Activated CD4-positive, alpha-beta T cell treated with anti-CD3 and anti-CD28 coated beads for 36 hours (primary cell): ENCODE data around the gene EDEM2. TPM values are rescaled to one million over a fixed set of nuclear protein-coding genes. Genes with fewer than 3 reads are reported as not detected.
"Not testable (repeated sequence)": the region's sequence is repeated elsewhere in the genome, so short reads cannot be mapped to it uniquely, and the experiment has no call there.

Experiments
- ATAC-seq: fragments of 200-7000 bp; cut with Tn5 transposase; one replicate; pipeline ENCODE4 v1.10.0; 2021; ENCODE audit warnings: mild to moderate bottlenecking, moderate library complexity
- CTCF ChIA-PET: fragments of 350-600 bp; sonication (Branson Sonifier 250); formaldehyde crosslinking; loops from one replicate; lab custom pipeline; 2021; ENCODE audit warnings: antibody characterized with exemption; lab: Charles Lee
- POLR2A ChIA-PET: fragments of 350-600 bp; sonication (Branson Sonifier 250); formaldehyde crosslinking; loops from one replicate; lab custom pipeline; 2021; ENCODE audit warnings: antibody characterized with exemption, inconsistent platforms; lab: Charles Lee
- DNase-seq: peaks from one replicate; pipeline ENCODE4 v3.0.0-alpha.2; 2020
- H3K27ac Mint-ChIP-seq: one replicate; pipeline ENCODE4 v1.8.0; 2021; ENCODE audit warnings: mixed read lengths
- H3K27me3 Mint-ChIP-seq: one replicate; pipeline ENCODE4 v1.8.0; 2021; ENCODE audit warnings: mixed read lengths
- H3K36me3 Mint-ChIP-seq: one replicate; pipeline ENCODE4 v1.8.0; 2021; ENCODE audit warnings: low read depth, mixed read lengths
- H3K4me1 Mint-ChIP-seq: one replicate; pipeline ENCODE4 v1.8.0; 2021; ENCODE audit warnings: mixed read lengths
- H3K4me3 Mint-ChIP-seq: one replicate; pipeline ENCODE4 v1.8.0; 2021; ENCODE audit warnings: mild to moderate bottlenecking, moderate library complexity, mixed read lengths
- H3K9me3 Mint-ChIP-seq: one replicate; pipeline ENCODE4 v1.8.0; 2021; ENCODE audit warnings: low read depth, mixed read lengths
- intact Hi-C, 2 experiments: fragments of 100-400 bp; cut with DNase I in 1 of 2; cut with micrococcal nuclease in 1 of 2; formaldehyde crosslinking; loops; one replicate each; pipeline versions ENCODE4 v1.14.2 to v1.15.1; 2022 to 2024; cut with DNase I, micrococcal nuclease
- total RNA-seq, 2 experiments: library from RNA; stranded (reverse); gene quantifications; one replicate each; pipeline ENCODE4 v1.2.3, GENCODE V29; 2021

The EDEM2 gene
- total RNA-seq, 2 experiments from 2014 or later: 16.5 to 18.2 TPM

- Mint-ChIP-seq H3K4me1 (no peaks in the 10 kb centered on the region), H3K27ac (no peak overlapping the region), H3K36me3 (peaks cover 2% of the 10 kb centered on the region), H3K27me3 (no peaks in the 10 kb centered on the region), H3K4me3 (no peak overlapping the region), H3K9me3 (no peaks in the 10 kb centered on the region)
- ATAC-seq (no peak), DNase-seq (no peak)
- POLR2A ChIA-PET: no interaction called here
- intact Hi-C loops: no loop called here
- CTCF ChIA-PET: interaction anchor here (0.6 to 1.1 kb wide), 4 partner anchors 12 to 672 kb away, joined by 3 read pairs; partner anchors contain the start of gene EDEM2
Observed at GRCh38 chr20:35181731-35182130, 34.6 kb upstream of the EDEM2 start.

- CTCF ChIA-PET: interaction anchor here (0.6 kb wide), 1 partner anchor 10 kb away, joined by 4 read pairs; no protein-coding TSS in a partner anchor
- intact Hi-C loops: no loop called here
Observed at GRCh38 chr20:35180266-35180665, 33.1 kb upstream of the EDEM2 start.

GRCh38 chr20:35179292-35180212, 32.4 kb upstream of the EDEM2 start:
- H3K4me3 Mint-ChIP-seq: no peak overlapping the region
- H3K36me3 Mint-ChIP-seq: peaks cover 2% of the 10 kb centered on the region
- POLR2A ChIA-PET: no interaction called here
- no peak overlapping the region for H3K27ac Mint-ChIP-seq
- H3K9me3 Mint-ChIP-seq: no peaks in the 10 kb centered on the region
- no peaks in the 10 kb centered on the region for H3K27me3 Mint-ChIP-seq
- ATAC-seq (no peak), DNase-seq (no peak)
- no peaks in the 10 kb centered on the region for H3K4me1 Mint-ChIP-seq
- CTCF ChIA-PET: interaction anchor here (0.6 kb wide), 2 partner anchors 11 to 87 kb away, joined by 3 to 4 read pairs; no protein-coding TSS in a partner anchor
- intact Hi-C loops: no loop called here

More at GRCh38 chr20:35180266-35180665, 33.1 kb upstream of the EDEM2 start:
- H3K27ac Mint-ChIP-seq: no peak overlapping the region
- ATAC-seq (no peak), DNase-seq (no peak)
- no peaks in the 10 kb centered on the region for H3K9me3 Mint-ChIP-seq
- H3K4me1 Mint-ChIP-seq: no peaks in the 10 kb centered on the region
- POLR2A ChIA-PET: no interaction called here
- peaks cover 2% of the 10 kb centered on the region for H3K36me3 Mint-ChIP-seq
- no peak overlapping the region for H3K4me3 Mint-ChIP-seq
- no peaks in the 10 kb centered on the region for H3K27me3 Mint-ChIP-seq

GRCh38 chr20:35176132-35176531, 29.0 kb upstream of the EDEM2 start:
- Mint-ChIP-seq H3K36me3 (peaks cover 2% of the 10 kb centered on the region), H3K9me3 (no peaks in the 10 kb centered on the region), H3K27me3 (no peaks in the 10 kb centered on the region), H3K27ac (no peak overlapping the region), H3K4me1 (peaks cover 13% of the 10 kb centered on the region), H3K4me3 (no peak overlapping the region)
- DNase-seq (no peak), ATAC-seq (no peak)
- ChIA-PET CTCF (interaction anchor here (0.5 to 0.7 kb wide), 2 partner anchors 14 to 81 kb away, joined by 3 read pairs; no protein-coding TSS in a partner anchor), POLR2A (no interaction called here)
- intact Hi-C loops: no loop called here

GRCh38 chr20:35174458-35175216, 27.5 kb upstream of the EDEM2 start:
- no peaks in the 10 kb centered on the region for H3K27me3 Mint-ChIP-seq
- H3K4me3 Mint-ChIP-seq: no peak overlapping the region
- intact Hi-C loops: no loop called here
- H3K4me1 Mint-ChIP-seq: peaks cover 13% of the 10 kb centered on the region
- DNase-seq: peak; percentile 16
- no peak overlapping the region for H3K27ac Mint-ChIP-seq
- peaks cover 2% of the 10 kb centered on the region for H3K36me3 Mint-ChIP-seq
- ChIA-PET CTCF (no interaction called here), POLR2A (no interaction called here)
- ATAC-seq: no peak
- no peaks in the 10 kb centered on the region for H3K9me3 Mint-ChIP-seq

GRCh38 chr20:35173576-35174192, 26.5 kb upstream of the EDEM2 start:
- intact Hi-C loops: no loop called here
- H3K4me3 Mint-ChIP-seq: no peak overlapping the region
- POLR2A ChIA-PET: no interaction called here
- peaks cover 2% of the 10 kb centered on the region for H3K36me3 Mint-ChIP-seq
- peaks cover 13% of the 10 kb centered on the region for H3K4me1 Mint-ChIP-seq
- H3K27ac Mint-ChIP-seq: no peak overlapping the region
- H3K9me3 Mint-ChIP-seq: no peaks in the 10 kb centered on the region
- no peak for ATAC-seq
- CTCF ChIA-PET: no interaction called here
- no peaks in the 10 kb centered on the region for H3K27me3 Mint-ChIP-seq
- no peak for DNase-seq

GRCh38 chr20:35172434-35172806, 25.3 kb upstream of the EDEM2 start:
- CTCF ChIA-PET: interaction anchor here (1.0 kb wide), 1 partner anchor 25 kb away, joined by 4 read pairs; the partner anchor contains the start of gene EDEM2
- no peaks in the 10 kb centered on the region for H3K27me3 Mint-ChIP-seq
- H3K36me3 Mint-ChIP-seq: peaks cover 2% of the 10 kb centered on the region
- H3K9me3 Mint-ChIP-seq: no peaks in the 10 kb centered on the region
- H3K27ac Mint-ChIP-seq: no peak overlapping the region
- ATAC-seq (no peak), DNase-seq (no peak)
- POLR2A ChIA-PET: no interaction called here
- peaks cover 13% of the 10 kb centered on the region for H3K4me1 Mint-ChIP-seq
- intact Hi-C loops: no loop called here
- H3K4me3 Mint-ChIP-seq: no peak overlapping the region

GRCh38 chr20:35171753-35172433, 24.8 kb upstream of the EDEM2 start, which contains the start of gene PROCR:
PROCR (plus strand) TSS chr20:35172072; CDS start chr20:35172155, 83 bp downstream.
- Mint-ChIP-seq H3K27ac (peak within 1 kb of the TSS; percentile 47), H3K4me1 (peaks cover 13% of the 10 kb centered on the region), H3K9me3 (no peaks in the 10 kb centered on the region), H3K36me3 (no peaks in the 10 kb centered on the region), H3K4me3 (peak within 1 kb of the TSS; percentile 41), H3K27me3 (no peaks in the 10 kb centered on the region)
- CTCF ChIA-PET: interaction anchor here (1.0 kb wide), 1 partner anchor 24 kb away, joined by 4 read pairs; the partner anchor contains the start of gene EDEM2
- peak; percentile 70 for ATAC-seq
- POLR2A ChIA-PET: no interaction called here
- intact Hi-C loops: no loop called here
- DNase-seq: peak; percentile 21

GRCh38 chr20:35171438-35171752, 24.3 kb upstream of the EDEM2 start:
- Mint-ChIP-seq H3K4me1 (peaks cover 13% of the 10 kb centered on the region), H3K27me3 (no peaks in the 10 kb centered on the region), H3K4me3 (peak overlapping the region; percentile 41), H3K36me3 (no peaks in the 10 kb centered on the region), H3K27ac (peak overlapping the region; percentile 47), H3K9me3 (no peaks in the 10 kb centered on the region)
- no peak for ATAC-seq
- intact Hi-C loops: no loop called here
- ChIA-PET POLR2A (no interaction called here), CTCF (no interaction called here)
- DNase-seq: no peak

GRCh38 chr20:35168701-35169409, 21.7 kb upstream of the EDEM2 start:
- H3K4me3 Mint-ChIP-seq, H3K27ac Mint-ChIP-seq, ATAC-seq, H3K9me3 Mint-ChIP-seq, POLR2A ChIA-PET, intact Hi-C loops, DNase-seq, H3K27me3 Mint-ChIP-seq, H3K36me3 Mint-ChIP-seq, CTCF ChIA-PET: not testable (repeated sequence)
- peaks cover 13% of the 10 kb centered on the region for H3K4me1 Mint-ChIP-seq
